SK-N-MC (cell line): ENCODE results near the gene TTLL11.

Source experiments
- EZH2 ChIP-seq: fragments of 200-600 bp; sonication (generic); IDR thresholded peaks from one replicate; pipeline ENCODE4 v1.6.1; 2017; ENCODE audit warnings: antibody characterized with exemption
- FOXP2 ChIP-seq: optimal IDR thresholded peaks from 2 replicates; pipeline ENCODE3; 2011; ENCODE audit warnings: mild to moderate bottlenecking, moderate library complexity; ENCODE audit not compliant: insufficient read depth; ENCODE audit errors: extremely low read length, control extremely low read depth
- POLR2AphosphoS5 ChIP-seq: IDR thresholded peaks from 2 replicates; pipeline ENCODE4 v1.6.1; 2012; ENCODE audit warnings: mild to moderate bottlenecking, low read depth, low read length, borderline replicate concordance

DNA sequence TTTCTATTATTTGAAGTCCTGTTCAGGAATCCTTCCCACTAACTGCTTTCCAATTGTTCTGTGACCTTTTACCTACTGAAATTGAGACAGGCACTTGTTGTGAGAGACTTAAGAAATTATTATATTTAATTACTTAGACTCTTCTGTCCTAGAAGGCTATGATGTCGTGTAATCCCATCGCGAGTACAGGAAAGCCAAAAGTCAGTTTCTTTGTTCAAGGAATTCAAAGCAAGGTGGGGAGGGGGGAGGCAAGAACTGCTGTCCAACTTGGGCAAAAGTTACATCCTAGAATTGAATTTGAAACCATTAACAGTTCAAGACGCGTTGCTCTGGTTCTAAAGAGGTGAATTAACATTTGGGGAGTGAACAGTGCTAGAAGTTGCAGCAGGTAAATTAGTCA is 48.6 kb upstream of the TTLL11 start:
- TF ChIP-seq POLR2AphosphoS5 (no peak), EZH2 (no peak), FOXP2 (no peak)
